HG03432 (cell line): ENCODE results near the gene SEPHS1.
"Not testable (repeated sequence)": the region's sequence is repeated elsewhere in the genome, so short reads cannot be mapped to it uniquely, and the experiment has no call there.

ENCODE experiments used
- ATAC-seq: cut with Tn5 transposase; IDR thresholded peaks from one replicate; pipeline ENCODE4 v1.9.1; 2021; ENCODE audit warnings: mild to moderate bottlenecking, moderate library complexity; ENCODE audit not compliant: unreplicated experiment

The SEPHS1 gene

DNA sequence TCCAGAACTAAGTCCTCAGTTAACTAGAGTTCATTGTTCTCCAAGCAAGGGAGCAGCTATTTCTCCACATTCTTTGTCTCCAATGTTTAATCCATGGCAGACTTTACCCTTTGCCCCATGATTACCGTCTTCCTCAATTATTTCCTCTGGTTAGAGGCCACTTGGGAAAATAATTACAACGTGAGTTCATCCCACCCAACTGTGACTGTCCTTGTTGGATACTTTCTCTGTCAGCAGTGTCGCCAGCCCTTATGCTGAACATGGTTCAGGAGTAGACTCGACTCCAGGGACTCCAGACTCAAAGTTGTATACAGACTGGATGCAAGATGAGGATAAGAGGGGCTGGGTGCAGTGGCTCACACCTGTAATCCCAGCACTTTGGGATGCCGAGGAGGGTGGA, 17.1 kb upstream of the SEPHS1 start:
- ATAC-seq: no peak

DNA sequence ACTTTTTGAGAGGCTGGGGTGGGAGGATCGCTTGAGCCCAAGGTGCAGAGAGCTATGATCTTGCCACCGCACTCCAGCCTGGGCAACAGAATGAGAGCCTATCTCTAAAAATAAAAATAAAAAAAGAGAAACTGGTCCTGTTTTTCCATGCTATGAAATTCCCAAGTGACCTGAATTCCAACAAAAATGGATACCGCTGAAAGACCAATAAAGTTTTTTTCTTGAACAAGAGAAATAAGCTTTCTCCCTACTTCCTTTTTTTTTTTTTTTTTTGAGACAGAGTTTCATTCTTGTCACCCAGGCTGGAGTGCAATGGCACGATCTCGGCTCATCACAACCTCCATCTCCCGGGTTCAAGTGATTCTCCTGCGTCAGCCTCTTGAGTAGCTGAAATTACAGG, 12.5 kb upstream of the SEPHS1 start:
- ATAC-seq: no peak

DNA sequence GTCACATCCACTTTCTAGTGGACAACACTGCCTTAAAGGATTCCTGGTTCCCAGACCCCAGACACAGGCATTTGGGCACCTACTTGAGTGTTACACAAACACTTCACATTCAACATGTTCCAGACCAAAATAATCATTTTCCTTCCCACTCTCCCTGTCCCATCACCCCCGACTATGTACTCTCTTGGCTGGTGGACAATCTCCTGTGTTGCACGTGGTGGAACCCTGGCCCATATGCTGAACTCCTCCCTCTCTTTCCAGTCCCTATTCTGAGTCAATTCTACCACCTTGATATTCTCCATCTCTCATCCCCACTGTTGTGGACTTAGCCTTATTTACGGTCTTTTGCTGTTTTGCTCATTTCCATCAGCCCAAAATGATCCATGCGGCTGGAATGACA, 8.3 kb upstream of the SEPHS1 start:
- ATAC-seq: no peak

DNA sequence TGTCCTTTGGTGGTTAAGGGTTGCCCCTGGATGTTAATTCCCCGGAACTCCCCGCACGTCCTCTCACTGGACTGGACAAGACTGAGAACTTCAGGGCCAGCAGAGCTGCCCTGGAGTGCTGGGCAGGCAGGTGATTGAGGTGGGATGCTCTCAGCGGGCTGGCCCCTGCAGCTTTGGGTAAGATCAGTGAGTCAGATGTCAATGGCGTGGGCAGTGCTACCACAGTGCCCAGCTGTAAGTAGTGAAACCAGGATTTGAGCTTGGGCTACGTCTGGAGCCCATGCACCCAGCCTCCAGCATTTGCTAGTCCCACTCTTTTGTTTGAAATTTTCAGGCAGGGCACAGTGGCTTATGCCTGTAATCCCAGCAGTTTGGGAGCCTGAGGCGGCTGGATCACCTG, 6.7 kb upstream of the SEPHS1 start:
- no peak for ATAC-seq

DNA sequence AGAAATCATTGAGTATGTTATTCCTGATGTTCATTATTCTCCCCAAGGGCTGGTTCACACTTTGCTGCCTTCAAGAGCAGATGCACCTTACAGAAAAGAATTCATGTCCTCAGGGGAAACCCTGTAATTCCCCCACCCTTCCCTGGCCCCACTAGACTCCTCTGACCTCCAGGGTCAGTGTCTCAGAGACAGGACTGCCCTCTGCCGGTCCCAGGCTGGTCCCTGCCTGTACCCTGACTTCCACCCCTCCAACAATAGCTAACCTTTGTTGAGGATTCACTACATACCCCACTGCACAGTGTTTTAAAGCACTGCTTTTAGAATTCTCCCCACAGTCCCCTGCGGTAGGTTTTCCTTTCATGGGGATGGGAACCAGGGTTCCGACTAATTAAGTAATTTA, 4.4 kb upstream of the SEPHS1 start:
- peak; percentile 19 for ATAC-seq

DNA sequence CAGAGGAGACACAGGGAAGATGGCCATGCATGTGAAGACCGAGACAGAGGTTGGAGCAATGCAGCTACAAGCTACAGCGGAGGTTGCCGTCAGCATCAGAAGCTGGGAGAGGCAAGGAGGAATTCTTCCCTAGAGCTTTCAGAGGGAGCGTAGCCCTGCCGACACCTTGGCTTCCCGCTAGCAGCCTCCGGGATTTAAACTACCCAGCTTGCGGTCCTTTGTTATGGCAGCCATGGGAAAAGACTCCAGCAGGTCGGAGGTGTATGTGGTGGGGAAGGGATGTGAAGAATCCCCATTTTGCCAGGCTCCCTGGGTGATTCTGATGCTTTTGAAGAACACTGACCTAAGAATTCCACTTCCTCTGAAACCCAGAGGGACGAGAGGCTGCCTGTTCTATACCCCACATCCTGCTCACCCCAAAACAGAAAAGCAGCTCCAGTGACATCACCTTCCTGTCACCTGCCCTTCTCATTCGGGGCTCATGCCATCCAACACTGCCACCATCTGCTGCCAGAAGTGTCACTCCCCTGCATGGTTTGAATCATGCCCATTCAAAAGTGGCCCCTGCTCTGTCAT, 3.3 kb upstream of the SEPHS1 start:
- ATAC-seq: no peak

DNA sequence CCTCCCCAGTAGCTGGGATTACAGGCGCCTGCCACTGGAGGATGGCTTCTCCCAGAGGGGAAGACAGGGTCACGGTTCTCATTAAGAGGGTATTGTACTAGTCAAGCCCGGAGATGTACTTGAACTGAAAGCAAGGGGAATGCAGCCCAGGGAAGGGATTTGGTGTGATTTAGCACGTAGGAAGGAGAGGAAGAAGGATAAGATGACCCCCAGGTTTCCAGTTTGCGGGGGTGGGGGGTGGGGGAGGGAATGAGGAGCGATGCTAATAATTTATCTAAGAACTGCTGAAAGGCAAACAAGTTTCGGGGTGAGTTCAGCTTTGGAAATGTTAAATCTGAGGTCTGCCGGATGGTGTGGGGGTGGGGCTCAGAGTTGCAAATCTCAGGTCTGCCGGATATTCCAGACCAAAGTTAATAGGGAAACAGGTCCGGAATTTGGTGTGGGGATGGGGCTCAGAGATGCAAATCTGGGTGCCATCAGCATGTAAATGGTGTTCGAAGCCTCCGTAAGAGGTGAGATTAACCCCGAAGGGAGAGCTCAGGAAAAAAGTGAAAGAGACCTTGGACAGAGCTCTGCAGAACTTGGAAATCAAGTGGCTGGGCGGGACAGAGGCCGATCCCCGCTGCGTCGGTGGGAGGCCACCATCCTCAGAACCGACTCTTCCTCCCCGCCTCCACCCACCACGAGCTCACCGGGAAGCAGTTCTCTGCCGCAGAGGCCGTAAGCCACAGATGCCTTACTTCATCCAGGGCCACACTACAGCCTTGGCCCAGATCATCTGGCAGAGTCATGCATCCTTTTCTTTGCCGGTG, 1.6 kb upstream of the SEPHS1 start:
- ATAC-seq: no peak

DNA sequence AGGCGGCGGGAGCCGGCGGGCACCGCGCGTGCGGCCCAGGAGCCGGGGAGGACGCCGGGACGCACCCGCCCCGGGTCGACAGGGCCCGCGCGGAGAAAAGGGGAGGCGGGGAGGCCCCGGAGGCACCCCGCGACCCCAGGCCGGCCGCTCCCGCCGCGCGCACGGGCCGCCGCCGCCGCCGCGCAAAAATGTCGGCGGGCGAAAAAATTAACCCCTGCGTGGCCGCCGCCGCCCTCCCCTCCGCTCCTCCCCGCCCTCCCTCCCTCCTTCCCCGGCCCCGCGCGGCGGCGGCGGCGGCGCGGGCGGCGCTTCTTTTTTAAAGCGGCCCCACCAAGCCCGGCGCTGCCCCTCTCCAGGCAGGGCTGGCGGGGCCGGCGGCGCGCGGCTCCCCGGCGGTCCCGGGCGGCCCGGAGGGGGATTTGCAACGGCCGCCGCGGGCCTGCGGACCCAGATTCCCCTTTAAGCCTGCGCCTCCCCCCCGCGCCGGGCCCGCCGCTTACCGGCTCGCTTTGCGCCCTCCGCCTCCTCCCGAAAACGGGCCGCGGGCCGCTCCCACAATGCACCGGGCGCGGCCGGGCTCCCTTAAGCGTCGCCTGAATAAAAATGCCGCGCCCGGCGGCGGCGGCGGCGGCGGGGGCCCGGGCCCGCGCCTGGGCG, 465 bp downstream of the SEPHS1 start:
- peak; percentile 62 for ATAC-seq

DNA sequence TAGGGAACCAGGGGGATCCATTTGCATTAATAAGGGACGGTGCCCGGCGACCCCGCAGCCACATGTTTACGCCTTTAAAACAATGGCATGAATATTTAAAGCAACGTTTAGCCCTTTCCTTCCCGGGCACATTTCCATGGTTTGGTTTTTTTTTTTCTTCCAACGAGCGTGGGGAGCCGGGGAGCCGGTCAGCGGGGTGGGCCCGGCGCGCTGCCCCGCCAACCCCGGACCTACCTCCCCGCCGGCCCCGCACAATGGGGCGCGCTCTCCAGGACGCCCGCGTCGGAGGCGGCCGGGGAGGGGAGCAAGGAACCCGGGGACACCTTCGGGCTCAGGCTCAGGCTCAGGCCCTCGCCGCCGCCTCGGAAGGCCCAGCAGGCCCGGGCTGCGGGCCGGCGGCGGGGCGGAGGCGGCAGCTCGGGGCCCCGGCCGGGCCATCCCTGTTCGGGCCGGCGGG, 1.0 kb downstream of the SEPHS1 start:
- peak; percentile 28 for ATAC-seq

DNA sequence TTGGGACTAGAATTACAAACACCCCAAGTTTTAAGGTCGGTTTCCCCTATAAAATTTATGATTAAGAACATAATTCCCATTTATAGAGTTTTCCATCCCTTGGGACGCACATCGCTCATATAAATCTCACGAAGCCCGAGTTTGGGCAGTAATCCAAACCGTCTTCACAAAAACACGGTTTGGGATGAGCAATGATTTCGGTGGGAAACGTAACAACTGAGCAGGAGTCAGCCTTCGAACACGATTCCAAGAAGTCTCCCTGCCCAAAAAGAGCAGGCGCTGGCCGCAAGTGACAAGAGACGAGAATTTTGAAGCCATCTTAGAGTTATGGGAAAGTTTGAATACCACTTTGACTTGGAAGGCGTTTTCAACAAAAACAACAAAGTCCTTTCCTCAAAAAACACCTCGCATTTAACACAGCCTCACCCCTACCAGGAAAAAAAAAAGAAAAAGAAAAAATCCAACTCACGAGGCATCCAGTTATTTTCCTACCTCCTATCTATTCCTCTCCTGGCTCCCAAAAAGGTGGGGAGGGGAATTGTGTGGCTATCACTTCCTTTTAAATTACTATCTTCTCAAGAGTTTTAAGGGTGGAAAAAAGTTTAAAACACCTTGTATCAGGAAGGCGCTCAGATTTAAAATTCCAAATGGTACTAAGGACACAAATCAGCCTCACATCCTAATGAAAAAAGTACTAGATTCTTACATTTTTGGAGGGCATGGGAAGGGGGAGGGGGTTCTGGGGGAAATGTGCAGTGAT, 1.6 kb downstream of the SEPHS1 start:
- no peak for ATAC-seq

DNA sequence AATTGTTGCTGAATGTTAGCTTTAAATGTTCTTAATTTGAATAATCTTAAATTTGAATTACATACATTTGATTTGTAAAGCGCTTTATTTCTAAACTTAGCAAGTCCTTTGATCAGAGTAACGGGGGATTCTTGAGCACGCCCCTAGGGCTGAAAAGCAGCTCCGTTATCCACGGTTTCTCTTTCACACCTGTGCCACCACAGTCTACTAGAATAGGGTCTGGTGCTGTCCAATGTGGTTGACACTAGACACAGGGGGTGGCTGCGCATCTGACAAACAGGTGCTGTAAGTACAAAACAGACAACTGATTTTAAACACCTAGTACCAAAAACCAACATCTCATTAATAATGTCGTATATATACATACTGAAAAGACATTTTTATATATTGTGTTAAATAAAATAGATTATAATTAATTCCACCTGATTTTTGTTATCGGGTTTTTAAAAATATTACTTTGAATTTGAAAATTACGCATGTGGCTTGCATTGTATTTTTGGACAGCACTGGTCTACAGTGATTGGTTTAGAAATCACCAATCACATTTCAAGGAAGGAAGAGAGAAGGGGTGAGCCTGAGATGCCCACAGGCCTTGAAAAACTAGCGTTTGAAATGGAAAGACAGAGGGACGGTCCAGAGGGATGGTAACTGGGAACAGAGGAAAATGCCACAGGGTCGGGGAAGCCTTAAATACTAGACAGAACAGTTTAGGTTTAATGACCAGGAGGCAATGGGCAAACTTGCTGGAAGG, 7.3 kb downstream of the SEPHS1 start:
- ATAC-seq: peak; percentile 88

DNA sequence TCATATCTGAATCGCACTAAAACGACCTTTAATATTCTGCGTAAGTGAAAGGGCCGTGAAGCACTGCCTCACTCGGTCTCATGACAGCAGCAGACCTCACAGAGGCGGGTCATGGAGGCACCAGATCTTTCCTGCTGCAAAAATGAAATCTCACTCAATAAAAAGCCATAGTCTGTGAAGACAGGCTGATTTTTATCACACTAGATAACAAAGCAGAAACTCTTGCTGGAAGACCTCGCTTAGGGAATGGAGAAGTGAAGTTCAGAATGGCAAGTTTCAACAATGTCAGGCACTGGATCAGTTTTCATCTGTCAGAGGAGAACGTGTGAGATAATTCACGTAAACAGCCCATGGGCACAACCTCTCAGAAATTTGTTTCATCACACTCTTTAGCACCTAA, 8.0 kb downstream of the SEPHS1 start:
- ATAC-seq: peak; percentile 22

DNA sequence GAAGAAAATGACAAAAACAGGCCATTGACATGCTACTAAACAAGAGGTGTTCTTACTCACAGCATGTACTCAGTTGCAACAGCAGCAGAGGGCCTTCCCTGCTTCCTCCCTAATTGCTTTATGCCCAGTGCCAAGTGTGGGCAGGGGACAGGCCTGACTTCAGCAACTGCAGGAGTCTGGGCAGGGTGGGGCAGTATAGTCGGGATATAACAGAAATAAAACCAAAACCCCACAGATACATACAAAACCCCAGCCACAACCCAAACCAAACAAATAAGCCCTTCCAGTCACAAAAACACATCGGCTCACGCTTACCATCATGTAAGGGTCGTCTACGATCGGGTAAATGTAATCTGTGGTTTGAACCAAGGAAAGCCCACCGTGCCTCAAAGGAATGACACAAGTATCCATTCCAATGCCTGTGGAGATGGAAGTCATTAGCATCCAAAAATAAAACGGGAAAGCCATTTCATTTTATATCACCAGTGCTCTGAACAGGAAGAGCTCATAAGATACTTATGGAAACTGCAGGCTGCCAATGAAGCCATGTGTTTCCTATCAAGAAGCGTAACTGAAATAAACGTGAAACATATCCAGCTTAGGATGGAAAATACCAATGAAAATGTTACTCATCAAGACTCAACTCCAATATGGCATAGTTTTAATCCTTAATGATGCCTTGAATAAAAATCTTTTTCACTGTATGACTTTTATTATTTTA, 9.5 kb downstream of the SEPHS1 start:
- ATAC-seq: no peak

DNA sequence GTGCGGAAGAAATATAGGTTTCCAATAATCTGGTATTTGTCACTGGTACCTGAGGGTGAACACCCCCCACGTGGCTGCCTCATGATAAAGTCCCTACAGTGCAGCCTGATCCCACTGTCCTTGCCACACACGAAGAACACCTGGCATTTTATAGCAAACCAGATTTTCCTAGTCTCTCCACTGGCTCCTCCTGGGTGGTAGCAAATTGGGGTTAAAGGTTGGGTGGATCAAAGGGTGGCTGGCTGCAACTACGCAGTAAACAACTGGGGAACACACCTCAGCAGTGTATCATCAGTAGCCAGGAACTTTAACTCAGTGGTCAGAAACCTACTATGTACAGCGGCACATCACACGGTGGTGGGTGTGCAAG, 10.3 kb downstream of the SEPHS1 start:
- no peak for ATAC-seq

DNA sequence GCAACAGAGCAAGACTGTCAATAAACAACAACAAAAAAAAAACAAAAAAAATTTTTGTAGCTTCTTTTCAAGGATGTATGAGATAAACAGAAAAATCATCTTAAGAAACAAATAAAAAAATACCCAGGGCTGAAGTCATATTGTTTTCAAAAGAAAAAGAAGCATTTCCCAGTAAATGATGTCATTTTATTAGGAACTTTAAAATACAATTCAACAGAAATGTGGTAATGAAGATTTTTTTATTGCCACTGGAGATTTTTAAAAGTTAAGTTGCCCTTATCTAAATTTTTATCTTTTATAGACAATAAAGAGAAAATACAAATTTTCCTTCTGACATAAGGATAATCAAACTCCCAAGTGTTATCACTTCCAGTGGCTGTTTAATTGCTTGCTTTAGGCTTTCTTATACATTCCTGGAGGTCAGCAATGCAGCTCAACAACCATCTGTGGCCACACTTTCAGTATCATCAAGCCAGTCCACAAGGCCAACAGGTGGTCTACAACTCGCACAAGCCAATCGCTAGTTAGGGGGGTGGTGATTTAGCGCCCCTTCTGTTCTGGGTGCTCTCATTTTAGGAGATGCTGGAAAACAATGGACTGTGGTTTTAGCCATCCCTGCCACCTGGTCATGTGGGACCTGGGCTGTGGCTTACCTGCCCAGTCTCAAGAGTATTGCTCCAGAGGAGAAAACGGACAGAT, 10.8 kb downstream of the SEPHS1 start:
- ATAC-seq: no peak

DNA sequence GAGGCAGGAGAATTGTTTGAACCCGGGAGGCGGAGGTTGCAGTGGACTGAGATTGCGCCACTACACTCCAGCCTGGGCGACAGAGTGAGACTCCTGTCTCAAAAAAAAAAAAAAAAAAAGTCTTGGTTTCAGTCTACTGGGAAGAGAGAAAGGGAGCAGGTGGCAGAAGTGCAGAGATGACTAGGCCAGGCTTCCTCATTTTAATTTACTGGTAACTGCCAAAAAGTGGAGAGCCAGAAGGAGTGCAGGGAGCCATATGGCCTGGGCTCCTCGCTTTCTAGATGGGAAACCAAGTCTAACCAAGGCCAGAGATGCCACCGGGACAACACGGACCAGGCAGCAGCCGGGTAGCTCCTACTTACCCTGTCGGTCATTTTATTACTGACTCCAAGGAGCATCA, 12.2 kb downstream of the SEPHS1 start:
- peak; percentile 60 for ATAC-seq

DNA sequence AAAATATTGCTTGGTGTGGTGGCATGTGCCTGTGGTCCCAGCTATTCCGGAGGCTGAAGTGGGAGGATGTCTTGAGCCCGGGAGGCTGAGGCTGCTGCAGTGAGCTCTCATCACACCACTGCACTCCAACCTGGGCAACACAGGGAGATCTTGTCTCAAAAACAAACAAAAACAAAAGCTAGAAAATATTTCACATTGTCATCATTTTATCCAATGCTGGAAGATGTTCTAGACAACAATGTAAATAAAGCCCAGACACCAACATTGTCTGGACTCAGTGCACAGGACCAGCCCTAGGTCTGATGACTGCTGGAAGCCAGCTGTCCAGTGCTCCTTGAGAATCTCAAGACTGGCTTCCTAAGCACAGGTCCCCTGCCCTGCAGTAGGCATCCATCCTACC, 13.5 kb downstream of the SEPHS1 start:
- ATAC-seq: no peak

DNA sequence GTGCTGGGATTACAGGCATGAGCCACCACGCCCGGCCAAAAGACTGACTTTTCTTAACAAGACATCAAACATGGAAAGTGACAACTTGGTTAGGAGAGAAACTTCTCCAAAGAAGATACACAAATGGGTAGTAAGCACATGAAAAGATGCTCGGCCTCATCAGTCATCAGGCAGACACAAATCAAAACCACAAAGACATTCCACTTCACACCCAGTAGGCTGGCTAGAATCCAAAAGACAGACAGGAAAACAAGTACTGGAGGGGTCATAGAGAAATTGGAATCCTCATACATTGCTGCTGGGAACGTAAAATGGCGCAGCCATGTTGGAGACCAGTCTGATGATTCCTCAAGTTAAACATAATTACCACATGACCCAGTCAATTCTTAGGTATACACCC, 16.4 kb downstream of the SEPHS1 start:
- ATAC-seq: no peak

DNA sequence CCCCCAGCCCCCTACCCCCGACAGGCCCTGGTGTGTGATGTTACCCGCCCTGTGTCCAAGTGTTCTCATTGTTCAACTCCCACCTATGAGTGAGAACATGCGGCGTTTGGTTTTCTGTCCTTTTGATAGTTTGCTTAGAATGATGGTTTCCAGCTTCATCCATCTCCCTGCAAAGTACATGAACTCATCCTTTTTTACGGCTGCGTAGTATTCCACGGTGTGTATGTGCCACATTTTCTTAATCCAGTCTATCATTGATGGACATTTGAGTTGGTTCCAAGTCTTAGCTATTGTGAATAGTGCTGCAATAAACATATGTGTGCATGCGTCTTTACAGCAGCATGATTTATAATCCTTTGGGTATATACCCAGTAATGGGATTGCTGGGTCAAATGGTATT, 17.1 kb downstream of the SEPHS1 start:
- not testable (repeated sequence) for ATAC-seq

DNA sequence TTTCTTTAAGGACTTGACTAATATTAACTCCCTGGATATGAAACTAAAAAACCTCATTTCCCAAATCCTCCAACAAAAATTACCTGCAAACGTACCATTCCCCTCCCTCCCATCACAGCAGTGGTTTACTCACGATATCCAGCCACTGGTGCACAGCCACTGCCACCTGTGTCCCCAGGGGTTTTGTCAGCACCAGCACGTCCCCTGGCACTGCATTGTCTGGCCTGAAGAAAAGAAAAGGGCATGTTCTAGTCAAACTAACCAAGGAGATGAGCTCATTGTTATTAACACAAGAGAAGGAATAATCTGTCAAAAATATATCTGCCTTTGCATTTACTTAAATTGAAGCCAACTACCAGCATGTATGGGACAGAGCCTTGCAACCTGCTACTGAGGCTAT, 18.5 kb downstream of the SEPHS1 start:
- ATAC-seq: no peak
